BE2C (cell line): ENCODE measurements around the gene VPS41.

Experiments
- DNase-seq: peaks from one replicate; pipeline ENCODE4 v3.0.0-alpha.2; 2020
- H3K27me3 ChIP-seq: fragments of 250-450 bp; sonication (Bioruptor Pico); 2 replicates; pipeline ENCODE4 v1.5.1; 2020; ENCODE audit warnings: mild to moderate bottlenecking
- H3K36me3 ChIP-seq: fragments of 250-450 bp; sonication (Bioruptor Pico); 2 replicates; pipeline ENCODE4 v1.5.1; 2020; ENCODE audit warnings: mild to moderate bottlenecking
- H3K4me1 ChIP-seq: fragments of 250-450 bp; sonication (Bioruptor Pico); 2 replicates; pipeline ENCODE4 v1.5.1; 2020
- H3K4me3 ChIP-seq: 2 replicates; pipeline ENCODE4 v1.5.1; 2011; ENCODE audit warnings: low read depth, low read length
- H3K9me3 ChIP-seq: fragments of 250-450 bp; sonication (Bioruptor Pico); 2 replicates; pipeline ENCODE4 v1.5.1; 2020
- TF ChIP-seq, protein P1 (sequence below): IDR thresholded peaks from 2 replicates; pipeline ENCODE4 v1.5.1; 2012; ENCODE audit warnings: mild to moderate bottlenecking, low read depth, low read length

VPS41 gene

DNA sequence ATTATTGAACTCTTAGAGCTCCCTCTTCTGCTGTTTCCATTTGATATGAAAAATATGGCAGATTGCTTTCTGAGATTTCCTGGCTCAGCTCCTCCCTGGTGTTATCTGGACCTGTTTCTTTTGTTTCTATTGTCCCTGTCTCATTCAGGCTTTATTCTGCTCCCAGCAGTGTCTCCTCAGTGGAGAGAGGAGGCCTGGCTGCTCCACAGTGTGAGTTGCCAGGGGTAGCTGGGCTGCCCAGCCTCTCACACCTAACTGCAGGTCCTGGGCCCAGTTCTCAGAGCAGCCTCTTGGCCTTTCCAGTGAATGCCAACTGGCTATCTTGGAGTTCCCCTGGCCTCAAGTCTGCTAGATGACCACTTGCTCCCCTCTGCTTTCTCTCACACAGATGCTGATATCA is 127.0 kb downstream of the VPS41 start:
- DNase-seq, result no peak
- Histone ChIP-seq H3K4me3 (no peak overlapping the region), H3K27me3 (no peaks in the 10 kb centered on the region), H3K9me3 (no peaks in the 10 kb centered on the region), H3K36me3 (no peaks in the 10 kb centered on the region), H3K4me1 (no peaks in the 10 kb centered on the region)
- TF ChIP-seq, protein P1, sequence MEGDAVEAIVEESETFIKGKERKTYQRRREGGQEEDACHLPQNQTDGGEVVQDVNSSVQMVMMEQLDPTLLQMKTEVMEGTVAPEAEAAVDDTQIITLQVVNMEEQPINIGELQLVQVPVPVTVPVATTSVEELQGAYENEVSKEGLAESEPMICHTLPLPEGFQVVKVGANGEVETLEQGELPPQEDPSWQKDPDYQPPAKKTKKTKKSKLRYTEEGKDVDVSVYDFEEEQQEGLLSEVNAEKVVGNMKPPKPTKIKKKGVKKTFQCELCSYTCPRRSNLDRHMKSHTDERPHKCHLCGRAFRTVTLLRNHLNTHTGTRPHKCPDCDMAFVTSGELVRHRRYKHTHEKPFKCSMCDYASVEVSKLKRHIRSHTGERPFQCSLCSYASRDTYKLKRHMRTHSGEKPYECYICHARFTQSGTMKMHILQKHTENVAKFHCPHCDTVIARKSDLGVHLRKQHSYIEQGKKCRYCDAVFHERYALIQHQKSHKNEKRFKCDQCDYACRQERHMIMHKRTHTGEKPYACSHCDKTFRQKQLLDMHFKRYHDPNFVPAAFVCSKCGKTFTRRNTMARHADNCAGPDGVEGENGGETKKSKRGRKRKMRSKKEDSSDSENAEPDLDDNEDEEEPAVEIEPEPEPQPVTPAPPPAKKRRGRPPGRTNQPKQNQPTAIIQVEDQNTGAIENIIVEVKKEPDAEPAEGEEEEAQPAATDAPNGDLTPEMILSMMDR, result no peak

DNA sequence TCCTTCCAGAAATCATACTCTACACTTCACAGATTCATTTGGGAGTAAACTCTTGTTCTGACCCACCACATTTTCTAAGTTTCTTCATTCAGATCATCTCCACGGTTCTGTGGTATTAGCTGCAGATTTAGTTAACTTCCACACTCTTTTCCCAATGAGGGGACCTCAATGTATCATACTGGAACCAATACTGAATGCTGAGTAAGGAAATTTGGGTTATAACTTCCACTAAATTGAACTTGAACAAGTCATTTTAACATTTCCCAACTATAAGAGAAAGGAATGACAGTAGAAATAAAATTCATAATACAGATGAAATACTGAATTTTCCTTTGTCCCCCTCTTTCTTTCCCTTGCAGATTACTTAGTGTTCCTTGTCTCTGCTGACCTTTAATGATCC is 131.4 kb downstream of the VPS41 start:
- Histone ChIP-seq H3K36me3 (0 out of 2 replicates have a peak, but pooled peaks cover 2% of the 10 kb centered on the region), H3K9me3 (no peaks in the 10 kb centered on the region), H3K4me3 (no peak overlapping the region), H3K4me1 (no peaks in the 10 kb centered on the region), H3K27me3 (no peaks in the 10 kb centered on the region)
- no peak for DNase-seq
- TF ChIP-seq, protein P1, result no peak

DNA sequence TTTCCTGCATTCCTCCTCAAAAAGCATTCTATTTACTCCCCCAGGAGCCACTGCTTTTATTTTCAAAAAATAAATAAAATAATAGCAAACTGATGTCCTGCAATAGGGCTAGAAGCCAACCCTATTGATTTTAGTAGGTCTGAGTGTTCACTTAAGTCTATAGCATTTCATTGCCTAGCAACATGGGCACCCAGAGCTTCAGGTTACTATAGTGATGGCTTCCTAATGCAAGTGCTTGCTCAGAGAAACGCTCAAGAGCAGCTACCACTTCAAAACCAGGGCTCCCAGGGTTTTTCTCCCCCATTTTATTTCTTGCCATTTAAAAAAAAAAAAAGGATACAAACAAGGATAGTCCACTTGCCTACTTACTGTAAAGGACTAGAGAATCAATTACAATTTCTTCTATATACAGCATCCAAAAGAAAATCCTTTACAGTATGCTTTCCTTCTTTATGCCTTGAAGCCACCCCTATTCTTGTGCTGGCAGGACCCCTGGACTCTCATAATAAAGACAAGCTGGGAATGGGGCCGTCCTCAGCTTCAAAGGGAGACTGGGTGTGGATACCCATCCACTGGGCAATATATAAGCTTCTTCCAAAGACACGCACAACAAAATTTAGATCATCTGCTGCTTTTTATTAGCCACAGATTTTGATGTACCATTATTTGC is 133.3 kb downstream of the VPS41 start:
- no peaks in the 10 kb centered on the region for H3K4me1 ChIP-seq
- H3K36me3 ChIP-seq, result 0 out of 2 replicates have a peak, but pooled peaks cover 2% of the 10 kb centered on the region
- TF ChIP-seq, protein P1, result no peak
- DNase-seq, result no peak
- no peak overlapping the region for H3K4me3 ChIP-seq
- no peaks in the 10 kb centered on the region for H3K9me3 ChIP-seq
- no peaks in the 10 kb centered on the region for H3K27me3 ChIP-seq

DNA sequence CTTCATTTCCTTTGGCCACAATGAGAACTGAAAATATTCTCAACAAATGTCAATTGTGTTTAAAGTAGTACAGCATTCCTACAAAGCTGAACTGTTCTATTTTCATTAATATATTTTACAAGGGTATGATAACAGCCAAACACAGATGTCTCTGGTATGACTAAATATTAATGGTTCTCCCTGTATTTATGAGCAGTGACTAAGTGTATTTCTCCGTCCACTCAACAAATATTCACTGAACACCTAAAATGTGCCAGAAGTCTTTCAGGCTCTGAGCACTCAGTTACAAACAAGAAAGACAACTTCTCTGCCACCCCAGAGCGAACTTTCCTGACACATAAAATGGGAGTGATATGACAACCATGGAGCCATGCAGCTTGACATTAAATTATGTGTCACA is 135.6 kb downstream of the VPS41 start:
- Histone ChIP-seq H3K36me3 (0 out of 2 replicates have a peak, but pooled peaks cover 2% of the 10 kb centered on the region), H3K27me3 (no peaks in the 10 kb centered on the region), H3K4me3 (no peak overlapping the region), H3K9me3 (no peaks in the 10 kb centered on the region), H3K4me1 (no peaks in the 10 kb centered on the region)
- TF ChIP-seq, protein P1, result no peak
- no peak for DNase-seq

DNA sequence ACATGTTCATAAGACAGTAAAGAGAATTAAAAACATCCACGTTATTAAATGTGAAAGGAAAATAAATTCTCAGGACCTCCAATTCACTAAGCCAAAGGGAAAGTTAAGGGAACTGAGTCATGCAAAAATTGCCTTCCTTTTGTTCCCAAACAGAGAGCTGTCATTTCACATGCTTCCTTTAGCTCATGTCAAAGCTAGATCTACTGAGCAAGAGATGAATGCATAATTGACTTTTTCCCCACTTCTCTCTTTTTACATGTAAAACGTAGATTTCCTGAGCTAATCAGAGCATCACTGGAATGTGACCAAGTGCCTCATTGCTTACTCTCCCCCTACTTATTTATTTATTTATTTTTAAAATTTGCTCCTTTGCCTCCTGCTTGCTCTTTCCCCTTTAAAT is 148.8 kb downstream of the VPS41 start:
- Histone ChIP-seq H3K36me3 (no peaks in the 10 kb centered on the region), H3K9me3 (no peaks in the 10 kb centered on the region), H3K27me3 (no peaks in the 10 kb centered on the region), H3K4me3 (no peak overlapping the region), H3K4me1 (no peaks in the 10 kb centered on the region)
- TF ChIP-seq, protein P1, result no peak
- no peak for DNase-seq

DNA sequence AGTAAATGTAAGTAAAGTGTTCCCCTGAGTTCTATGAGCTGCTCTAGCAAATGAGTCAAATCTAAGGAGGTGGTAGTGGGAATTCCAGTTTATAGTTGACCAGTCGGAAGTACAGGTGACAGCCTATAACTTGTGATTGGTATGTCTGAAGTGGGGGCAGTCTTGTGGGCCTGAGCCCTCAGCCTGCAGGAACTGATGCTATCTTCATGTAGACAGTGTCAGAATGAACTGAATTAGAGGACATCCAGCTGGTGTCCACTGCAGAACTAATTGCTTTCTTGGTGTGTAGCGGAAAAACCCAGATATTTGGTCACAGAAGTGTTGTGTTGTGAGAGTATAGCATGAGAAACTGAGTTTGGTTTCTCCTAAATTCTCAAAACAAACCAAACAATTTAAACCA is 150.0 kb downstream of the VPS41 start:
- H3K9me3 ChIP-seq, result no peaks in the 10 kb centered on the region

More for the DNA sequence above, 150.0 kb downstream of the VPS41 start:
- TF ChIP-seq, protein P1, result no peak
- Histone ChIP-seq H3K4me1 (no peaks in the 10 kb centered on the region), H3K36me3 (no peaks in the 10 kb centered on the region), H3K27me3 (no peaks in the 10 kb centered on the region), H3K4me3 (no peak overlapping the region)
- DNase-seq, result no peak
